Immature natural killer cell (primary cell): ENCODE data around the gene LHFPL6. TPM values are rescaled to one million over a fixed set of nuclear protein-coding genes. Genes with fewer than 3 reads are reported as not detected.

Experiments
- DNase-seq, 3 donors: peaks; one replicate each; pipeline ENCODE4 v3.0.0; 2022; ENCODE audit warnings: mixed read lengths in 1 of 3
- H3K27ac Mint-ChIP-seq, 6 donors: one replicate each; pipeline ENCODE4 v1.8.0; 2020; ENCODE audit warnings: mixed read lengths in 6 of 6, mild to moderate bottlenecking in 5 of 6, inconsistent platforms in 4 of 6, moderate library complexity in 3 of 6
- H3K27me3 Mint-ChIP-seq, 3 donors: one replicate each; pipeline ENCODE4 v1.8.0; 2020 to 2021; ENCODE audit warnings: low read depth in 3 of 3, mild to moderate bottlenecking in 3 of 3, mixed read lengths in 3 of 3, moderate library complexity in 3 of 3, inconsistent platforms in 1 of 3
- H3K36me3 Mint-ChIP-seq, 3 donors: one replicate each; pipeline ENCODE4 v1.8.0; 2020; ENCODE audit warnings: mixed read lengths in 3 of 3, inconsistent platforms in 2 of 3, mild to moderate bottlenecking in 2 of 3
- H3K4me1 Mint-ChIP-seq, 2 donors: one replicate each; pipeline ENCODE4 v1.8.0; 2020; ENCODE audit warnings: inconsistent platforms in 2 of 2, mild to moderate bottlenecking in 2 of 2, mixed read lengths in 2 of 2, moderate library complexity in 1 of 2
- H3K4me3 Mint-ChIP-seq, 5 donors: one replicate each; pipeline ENCODE4 v1.8.0; 2020; ENCODE audit warnings: mild to moderate bottlenecking in 5 of 5, mixed read lengths in 5 of 5, inconsistent platforms in 3 of 5, moderate library complexity in 3 of 5
- H3K9me3 Mint-ChIP-seq, 6 donors: one replicate each; pipeline ENCODE4 v1.8.0; 2020; ENCODE audit warnings: mild to moderate bottlenecking in 6 of 6, mixed read lengths in 6 of 6, inconsistent platforms in 4 of 6, moderate library complexity in 3 of 6
- polyA plus RNA-seq, 3 donors: library from polyadenylated mRNA; unstranded; fragments of 300-500 nt; fragmentation: Illumina TruSeq; gene quantifications; one replicate each; pipeline ENCODE4 v1.2.3, GENCODE V29; 2021

LHFPL6 gene
- polyA plus RNA-seq, 3 donors from 2014 or later, result 0.52 to 1.3 TPM; not detected in 1

DNA sequence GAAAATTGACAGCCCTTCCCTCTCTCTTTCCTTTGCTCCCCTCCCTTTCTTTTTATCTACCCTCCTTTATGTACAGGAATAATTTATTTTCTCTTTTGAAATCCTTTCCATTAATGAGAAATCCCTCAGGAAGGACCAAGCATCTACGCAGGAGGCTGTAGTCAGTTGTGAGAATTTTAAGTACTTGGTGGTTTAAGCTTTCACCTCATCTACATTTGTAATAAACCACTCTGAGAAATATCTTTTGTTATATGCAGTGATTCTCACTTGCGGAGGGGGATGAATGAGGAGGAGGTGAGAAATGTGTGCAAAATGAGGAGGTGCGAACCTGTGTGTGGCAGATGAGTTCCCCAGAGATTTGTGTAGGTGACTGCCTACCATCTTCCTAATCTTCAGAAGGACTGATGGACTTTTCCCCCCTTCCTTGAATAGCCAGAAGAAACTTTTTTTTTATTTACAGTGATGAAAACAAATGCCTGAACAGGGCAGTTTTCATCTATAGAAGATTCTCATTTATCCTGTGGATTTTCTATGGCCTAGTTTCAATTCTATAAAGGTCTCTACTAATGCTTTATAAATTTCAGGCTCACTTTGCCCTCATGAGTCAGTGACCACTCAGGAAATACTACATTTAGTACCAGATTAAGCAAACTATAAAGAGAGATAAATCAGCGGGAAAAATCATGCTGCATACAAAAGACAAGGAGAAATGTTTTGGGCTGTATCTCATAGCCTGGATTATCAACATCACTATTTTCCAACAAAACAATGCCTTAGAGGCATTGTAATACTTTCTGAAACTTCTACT lies 118.3 kb downstream of the LHFPL6 start:
- Mint-ChIP-seq H3K4me1 (no peaks in the 10 kb centered on the region), H3K4me3 (no peak overlapping the region), H3K27ac (no peak overlapping the region), H3K9me3 (peaks cover 0 to 7% (median under 1%) of the 10 kb centered on the region in 6 donors), H3K36me3 (no peaks in the 10 kb centered on the region), H3K27me3 (peaks cover 0 to 2% (median 2%) of the 10 kb centered on the region in 3 donors)
- no peak for DNase-seq

GRCh38 chr13:39483326-39483725 lies 119.7 kb downstream of the LHFPL6 start:
- Mint-ChIP-seq H3K9me3 (peaks cover 0 to 5% (median under 1%) of the 10 kb centered on the region in 6 donors), H3K27ac (no peak overlapping the region), H3K4me3 (no peak overlapping the region), H3K27me3 (peaks cover 0 to 2% (median 2%) of the 10 kb centered on the region in 3 donors), H3K4me1 (no peaks in the 10 kb centered on the region), H3K36me3 (no peaks in the 10 kb centered on the region)
- DNase-seq, result no peak

GRCh38 chr13:39481491-39481890 lies 121.5 kb downstream of the LHFPL6 start:
- DNase-seq, result no peak
- Mint-ChIP-seq H3K4me1 (no peaks in the 10 kb centered on the region), H3K4me3 (no peak overlapping the region), H3K27me3 (peaks cover 1 to 2% (median 1%) of the 10 kb centered on the region in 3 donors), H3K9me3 (peaks cover 0 to 5% (median 1%) of the 10 kb centered on the region in 6 donors), H3K36me3 (no peaks in the 10 kb centered on the region), H3K27ac (no peak overlapping the region)

GRCh38 chr13:39474600-39474999 lies 128.4 kb downstream of the LHFPL6 start:
- Mint-ChIP-seq H3K4me1 (no peaks in the 10 kb centered on the region), H3K4me3 (no peak overlapping the region), H3K27me3 (peaks cover 0 to 3% (median 1%) of the 10 kb centered on the region in 3 donors), H3K9me3 (peaks cover 0 to 3% (median 0%) of the 10 kb centered on the region in 6 donors), H3K36me3 (no peaks in the 10 kb centered on the region), H3K27ac (no peak overlapping the region)
- DNase-seq, result no peak

- Mint-ChIP-seq H3K9me3 (peaks cover 0 to 3% (median 0%) of the 10 kb centered on the region in 6 donors), H3K27me3 (peaks cover 0 to 3% (median 0%) of the 10 kb centered on the region in 3 donors), H3K4me3 (no peak overlapping the region), H3K4me1 (no peaks in the 10 kb centered on the region), H3K27ac (no peak overlapping the region), H3K36me3 (no peaks in the 10 kb centered on the region)
- DNase-seq, result no peak
These were observed 133.3 kb downstream of the LHFPL6 start for GRCh38 chr13:39469676-39470075.

DNA sequence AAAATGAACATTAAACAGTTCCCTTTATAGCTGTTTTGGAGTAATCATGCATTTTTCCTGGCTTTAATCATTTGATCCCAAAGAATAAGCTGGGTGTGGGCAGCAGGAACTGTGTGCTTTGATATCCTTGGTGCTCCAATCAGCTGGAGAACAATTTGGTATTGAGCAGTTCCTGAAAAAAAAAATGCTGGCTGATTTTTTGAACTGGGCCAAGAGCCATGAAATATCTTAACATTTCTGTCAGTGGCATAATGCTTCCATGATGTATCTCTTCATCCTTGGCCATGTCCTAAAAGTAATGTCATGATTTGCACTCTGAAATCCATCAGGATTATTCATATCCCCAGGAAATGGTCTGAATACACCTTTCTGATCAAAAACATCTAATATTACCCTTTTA lies 134.7 kb downstream of the LHFPL6 start:
- Mint-ChIP-seq H3K27me3 (peaks cover 0 to 3% (median 0%) of the 10 kb centered on the region in 3 donors), H3K4me1 (no peaks in the 10 kb centered on the region), H3K36me3 (no peaks in the 10 kb centered on the region), H3K9me3 (peaks cover 0 to 3% (median 0%) of the 10 kb centered on the region in 6 donors), H3K27ac (no peak overlapping the region), H3K4me3 (no peak overlapping the region)
- DNase-seq, result no peak

GRCh38 chr13:39463611-39464010 lies 139.4 kb downstream of the LHFPL6 start:
- DNase-seq, result no peak
- H3K4me1 Mint-ChIP-seq, result no peaks in the 10 kb centered on the region
- H3K36me3 Mint-ChIP-seq, result no peaks in the 10 kb centered on the region
- H3K9me3 Mint-ChIP-seq, result peaks cover 0 to 4% (median 0%) of the 10 kb centered on the region in 6 donors
- no peak overlapping the region for H3K27ac Mint-ChIP-seq
- no peak overlapping the region for H3K4me3 Mint-ChIP-seq
- peaks cover 0 to 2% (median 0%) of the 10 kb centered on the region in 3 donors for H3K27me3 Mint-ChIP-seq

DNA sequence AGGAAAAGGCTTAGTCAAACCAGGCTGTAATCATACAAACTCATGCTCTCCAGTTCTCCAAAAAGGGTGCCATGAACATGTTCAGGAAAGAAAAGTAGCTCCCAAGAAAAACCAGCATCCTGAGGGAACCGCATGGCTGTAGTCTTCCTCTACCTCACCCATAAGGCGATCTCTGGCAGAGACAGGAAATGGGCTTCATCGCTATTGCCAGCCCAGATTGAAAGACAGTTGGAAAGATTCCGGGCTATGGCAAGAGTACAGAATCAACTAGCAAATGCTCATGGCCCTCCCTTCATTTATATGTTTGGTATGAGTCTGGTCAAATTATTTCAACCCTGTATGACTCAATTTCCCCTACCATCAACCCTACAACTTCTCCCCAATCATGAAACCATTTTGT lies 140.1 kb downstream of the LHFPL6 start:
- no peaks in the 10 kb centered on the region for H3K4me1 Mint-ChIP-seq
- peaks cover 2 to 3% (median 3%) of the 10 kb centered on the region in 3 donors for H3K36me3 Mint-ChIP-seq
- DNase-seq, result no peak
- no peak overlapping the region for H3K27ac Mint-ChIP-seq
- H3K9me3 Mint-ChIP-seq, result peaks cover 0 to 5% (median 3%) of the 10 kb centered on the region in 6 donors
- peaks cover 0 to 2% (median 0%) of the 10 kb centered on the region in 3 donors for H3K27me3 Mint-ChIP-seq
- no peak overlapping the region for H3K4me3 Mint-ChIP-seq

DNA sequence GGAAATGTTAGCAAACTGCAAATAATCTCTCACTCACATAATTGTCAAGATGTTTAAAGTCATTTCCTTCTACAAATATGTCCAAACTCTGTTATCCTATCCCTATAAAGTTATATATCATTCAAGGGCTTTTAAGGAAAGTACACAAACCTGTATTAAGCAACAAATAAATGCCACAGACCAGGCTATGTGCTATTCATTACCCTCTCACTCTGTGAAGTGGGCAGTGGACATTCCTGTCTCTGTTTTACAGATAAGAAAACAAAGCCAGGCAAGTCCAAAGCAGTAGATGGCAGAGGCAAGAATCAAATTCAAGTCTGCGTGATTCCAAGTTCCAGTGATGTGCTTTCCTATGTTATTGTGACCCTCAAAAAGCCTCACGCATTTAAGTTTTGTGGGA lies 140.6 kb downstream of the LHFPL6 start:
- DNase-seq, result no peak
- H3K9me3 Mint-ChIP-seq, result peaks cover 0 to 7% (median 2%) of the 10 kb centered on the region in 6 donors
- peaks cover 3 to 4% (median 3%) of the 10 kb centered on the region in 3 donors for H3K36me3 Mint-ChIP-seq
- H3K27ac Mint-ChIP-seq, result no peak overlapping the region
- peaks cover 0 to 2% (median 0%) of the 10 kb centered on the region in 3 donors for H3K27me3 Mint-ChIP-seq
- H3K4me3 Mint-ChIP-seq, result no peak overlapping the region
- H3K4me1 Mint-ChIP-seq, result no peaks in the 10 kb centered on the region

DNA sequence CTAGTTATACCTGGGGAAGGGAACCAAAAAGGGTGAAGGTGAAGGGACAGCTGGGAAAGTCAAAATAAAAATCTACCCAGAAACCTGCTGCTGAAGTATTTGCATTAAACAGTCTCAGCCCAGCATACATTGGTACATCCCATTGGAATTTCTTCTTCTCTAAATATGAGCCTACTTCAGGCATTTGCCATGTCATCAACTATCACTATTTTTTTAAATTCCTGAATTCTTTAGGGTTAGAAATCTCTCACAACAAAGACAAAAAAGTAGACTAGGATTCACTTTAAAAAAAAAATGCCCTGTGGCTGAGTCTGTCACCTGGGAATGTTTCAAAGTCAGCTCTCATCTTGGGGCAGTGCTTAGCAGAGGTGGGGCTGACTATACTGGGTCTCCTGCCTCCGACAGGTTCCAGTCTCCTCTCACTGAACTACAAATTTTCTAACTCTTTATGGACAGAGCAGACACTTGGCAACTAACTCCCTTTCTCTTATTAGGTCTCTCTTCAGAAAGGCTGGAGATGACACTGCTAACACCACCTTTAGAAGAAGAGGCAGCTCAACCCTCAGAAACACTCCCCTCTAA lies 141.2 kb downstream of the LHFPL6 start:
- Mint-ChIP-seq H3K9me3 (peaks cover 0 to 7% (median 2%) of the 10 kb centered on the region in 6 donors), H3K4me1 (no peaks in the 10 kb centered on the region), H3K27me3 (peaks cover 0 to 2% (median 0%) of the 10 kb centered on the region in 3 donors), H3K4me3 (no peak overlapping the region), H3K36me3 (peaks cover 3 to 4% (median 3%) of the 10 kb centered on the region in 3 donors), H3K27ac (no peak overlapping the region)
- no peak for DNase-seq

- Mint-ChIP-seq H3K36me3 (peaks cover 3 to 4% (median 3%) of the 10 kb centered on the region in 3 donors), H3K9me3 (peaks cover 0 to 7% (median 4%) of the 10 kb centered on the region in 6 donors), H3K4me3 (no peak overlapping the region), H3K4me1 (no peaks in the 10 kb centered on the region), H3K27ac (no peak overlapping the region), H3K27me3 (peaks cover 0 to 3% (median 0%) of the 10 kb centered on the region in 3 donors)
- no peak for DNase-seq
These were observed 145.7 kb downstream of the LHFPL6 start for GRCh38 chr13:39457274-39457673.

DNA sequence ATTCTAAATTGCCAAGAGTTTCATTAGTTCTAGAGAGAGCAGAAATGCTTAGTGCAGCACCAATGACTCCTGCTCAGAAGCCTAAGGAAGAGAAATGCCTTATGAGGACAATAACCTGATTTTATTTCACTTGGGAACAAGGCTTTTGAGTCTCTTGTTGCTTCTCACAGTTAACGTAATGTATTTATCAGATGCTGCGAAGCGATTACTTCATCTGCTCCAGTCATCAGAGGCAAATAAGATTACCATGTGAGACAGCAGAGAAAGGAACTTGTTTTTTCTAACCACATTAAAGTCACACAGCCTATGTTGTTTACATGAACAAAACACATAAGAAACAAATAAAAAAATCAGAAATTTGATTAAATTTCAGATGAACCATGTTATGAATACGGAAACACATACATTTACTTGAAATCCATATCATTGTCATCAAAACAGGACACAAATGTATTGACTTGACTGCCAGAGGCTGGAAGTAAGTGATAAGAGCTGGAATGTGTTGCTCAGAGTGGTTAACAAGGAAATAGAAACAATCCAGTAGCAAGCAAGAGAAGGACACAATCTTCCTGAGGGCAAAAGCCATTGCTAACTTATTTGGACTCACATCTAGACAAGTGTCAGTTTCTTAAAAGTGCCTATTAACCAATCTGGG lies 147.3 kb downstream of the LHFPL6 start:
- H3K9me3 Mint-ChIP-seq, result peaks cover 0 to 10% (median 4%) of the 10 kb centered on the region in 6 donors
- H3K36me3 Mint-ChIP-seq, result peaks cover 3 to 4% (median 3%) of the 10 kb centered on the region in 3 donors
- H3K4me1 Mint-ChIP-seq, result no peaks in the 10 kb centered on the region
- no peak overlapping the region for H3K4me3 Mint-ChIP-seq
- DNase-seq, result no peak
- no peak overlapping the region for H3K27ac Mint-ChIP-seq
- peaks cover 0 to 8% (median 0%) of the 10 kb centered on the region in 3 donors for H3K27me3 Mint-ChIP-seq

- no peaks in the 10 kb centered on the region for H3K4me1 Mint-ChIP-seq
- peaks cover 0 to 6% (median 0%) of the 10 kb centered on the region in 3 donors for H3K27me3 Mint-ChIP-seq
These were observed 150.2 kb downstream of the LHFPL6 start for GRCh38 chr13:39452834-39453233.

GRCh38 chr13:39452417-39452816 lies 150.6 kb downstream of the LHFPL6 start:
- no peaks in the 10 kb centered on the region for H3K4me1 Mint-ChIP-seq
- no peaks in the 10 kb centered on the region for H3K36me3 Mint-ChIP-seq
- no peak overlapping the region for H3K4me3 Mint-ChIP-seq
- H3K27ac Mint-ChIP-seq, result no peak overlapping the region
- no peak for DNase-seq
- H3K27me3 Mint-ChIP-seq, result peaks cover 0 to 6% (median 0%) of the 10 kb centered on the region in 3 donors
- peaks cover 0 to 8% (median 0%) of the 10 kb centered on the region in 6 donors for H3K9me3 Mint-ChIP-seq

More at GRCh38 chr13:39452834-39453233, 150.2 kb downstream of the LHFPL6 start:
- peaks cover 0 to 8% (median under 1%) of the 10 kb centered on the region in 6 donors for H3K9me3 Mint-ChIP-seq
- H3K4me3 Mint-ChIP-seq, result no peak overlapping the region
- no peak for DNase-seq
- H3K36me3 Mint-ChIP-seq, result peaks cover 0 to under 1% (median 0%) of the 10 kb centered on the region in 3 donors
- no peak overlapping the region for H3K27ac Mint-ChIP-seq
